ENCODE data around the gene IQSEC2. TPM values are rescaled to one million over a fixed set of nuclear protein-coding genes. Genes with fewer than 3 reads are reported as not detected.

IQSEC2 gene
- total and polyA plus RNA-seq, 2 of the 13 experiments (the other 11 are each of a cell fraction or from before 2014, with no cell fraction given), result 0.13 to 0.21 TPM

GRCh38 chrX:53224860-53225797 is 56.3 kb downstream of the IQSEC2 start, which contains the start of gene KDM5C (continued):
- no peak for TF ChIP-seq KDM3A (CRISPR knock-in tag; IDR thresholded peaks at IDR 0.05; ENCODE audit: low read depth)
- TF ChIP-seq ZHX2 (IDR thresholded peaks at IDR 0.05; ENCODE audit: low read depth), result peak; percentile 54
- no peak for TF ChIP-seq ZHX2 (CRISPR knock-in tag; IDR thresholded peaks at IDR 0.05; ENCODE audit: borderline replicate concordance)
- TF ChIP-seq ZNF256 (CRISPR knock-in tag; conservative IDR thresholded peaks at IDR 0.05), result no peak
- no peak for TF ChIP-seq NKX3-1 (CRISPR knock-in tag; IDR thresholded peaks at IDR 0.05)
- TF ChIP-seq ARID4A (CRISPR knock-in tag; IDR thresholded peaks at IDR 0.05; ENCODE audit: borderline replicate concordance), result peak; percentile 84; the same call in 1 of the 2 replicates
- no peak for TF ChIP-seq MEF2D (CRISPR knock-in tag; IDR thresholded peaks at IDR 0.05)
- TF ChIP-seq SNAPC2 (CRISPR knock-in tag; IDR thresholded peaks at IDR 0.05), result no peak
- TF ChIP-seq, protein P1, sequence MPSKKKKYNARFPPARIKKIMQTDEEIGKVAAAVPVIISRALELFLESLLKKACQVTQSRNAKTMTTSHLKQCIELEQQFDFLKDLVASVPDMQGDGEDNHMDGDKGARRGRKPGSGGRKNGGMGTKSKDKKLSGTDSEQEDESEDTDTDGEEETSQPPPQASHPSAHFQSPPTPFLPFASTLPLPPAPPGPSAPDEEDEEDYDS (CRISPR knock-in tag; IDR thresholded peaks at IDR 0.05), result 0 out of 2 replicates have a peak, but pooled peaks have one; percentile 36
- no peak for TF ChIP-seq WIZ (CRISPR knock-in tag; IDR thresholded peaks at IDR 0.05)
- TF ChIP-seq, protein P2, sequence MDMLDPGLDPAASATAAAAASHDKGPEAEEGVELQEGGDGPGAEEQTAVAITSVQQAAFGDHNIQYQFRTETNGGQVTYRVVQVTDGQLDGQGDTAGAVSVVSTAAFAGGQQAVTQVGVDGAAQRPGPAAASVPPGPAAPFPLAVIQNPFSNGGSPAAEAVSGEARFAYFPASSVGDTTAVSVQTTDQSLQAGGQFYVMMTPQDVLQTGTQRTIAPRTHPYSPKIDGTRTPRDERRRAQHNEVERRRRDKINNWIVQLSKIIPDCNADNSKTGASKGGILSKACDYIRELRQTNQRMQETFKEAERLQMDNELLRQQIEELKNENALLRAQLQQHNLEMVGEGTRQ (IDR thresholded peaks at IDR 0.05; ENCODE audit: low read depth, low read length), result no peak
- TF ChIP-seq, protein P2 (CRISPR knock-in tag; IDR thresholded peaks at IDR 0.05; ENCODE audit: borderline replicate concordance), result no peak
- no peak for TF ChIP-seq RFX5 (IDR thresholded peaks at IDR 0.05; ENCODE audit: low read depth, low read length)
- no peak for TF ChIP-seq CBX5 (CRISPR knock-in tag; IDR thresholded peaks at IDR 0.05; ENCODE audit: borderline replicate concordance)
- TF ChIP-seq DNMT1 (CRISPR knock-in tag; IDR thresholded peaks at IDR 0.05), result no peak
